D341Med (cell line): Measurements from ENCODE around the gene REM2.

ENCODE experiments used
- DNase-seq: peaks from one replicate; pipeline ENCODE4 v3.0.0; 2012; ENCODE audit warnings: low spot score

REM2 gene

GRCh38 chr14:22883173-22883976 is at the start of gene REM2:
Gene REM2, plus strand, starts transcription at chr14:22883222. Its CDS starts 66 bp downstream, at chr14:22883288.
- DNase-seq: no peak

- DNase-seq: no peak
Measured at GRCh38 chr14:22835505-22835904, 47.5 kb upstream of the REM2 start.

- peak; percentile 45 for DNase-seq
Measured at GRCh38 chr14:22836301-22837113, 46.5 kb upstream of the REM2 start, which contains the start of gene MMP14. Gene MMP14, plus strand, starts transcription at chr14:22836585. Its CDS starts 233 bp downstream, at chr14:22836818.

GRCh38 chr14:22837114-22837749 is 45.8 kb upstream of the REM2 start:
- peak; percentile 36 for DNase-seq

GRCh38 chr14:22837750-22838538 is 45.1 kb upstream of the REM2 start:
- DNase-seq: no peak

- DNase-seq: no peak
Measured at GRCh38 chr14:22838631-22839041, 44.4 kb upstream of the REM2 start.

GRCh38 chr14:22839159-22839779 is 43.8 kb upstream of the REM2 start:
- DNase-seq: no peak

GRCh38 chr14:22841311-22841710 is 41.7 kb upstream of the REM2 start:
- DNase-seq: no peak

- DNase-seq: peak; percentile 8
Measured at GRCh38 chr14:22841769-22842168, 41.3 kb upstream of the REM2 start.

GRCh38 chr14:22842211-22843122 is 40.6 kb upstream of the REM2 start:
- peak; percentile 18 for DNase-seq

- peak; percentile 9 for DNase-seq
Measured at GRCh38 chr14:22843123-22843925, 39.7 kb upstream of the REM2 start.

- DNase-seq: peak; percentile 15
Measured at GRCh38 chr14:22844221-22845102, 38.6 kb upstream of the REM2 start.

GRCh38 chr14:22845103-22845394 is 38.0 kb upstream of the REM2 start:
- no peak for DNase-seq

GRCh38 chr14:22845821-22846625 is 37.0 kb upstream of the REM2 start:
- no peak for DNase-seq

- DNase-seq: peak; percentile 27
Measured at GRCh38 chr14:22846811-22847307, 36.2 kb upstream of the REM2 start.

GRCh38 chr14:22847661-22848341 is 35.2 kb upstream of the REM2 start:
- no peak for DNase-seq
